KMS-11 (cell line): Measurements from ENCODE around the gene SNX5.

ENCODE experiments used
- H2AFZ ChIP-seq: fragments of 200-600 bp; sonication (generic); 2 replicates; pipeline ENCODE4 v1.6.1; 2016; ENCODE audit warnings: antibody characterized with exemption, mixed run types, low read depth
- H3K27ac ChIP-seq: fragments of 200-600 bp; sonication (generic); 2 replicates; pipeline ENCODE4 v1.6.1; 2016; ENCODE audit warnings: mild to moderate bottlenecking, mixed run types
- H3K27me3 ChIP-seq: fragments of 200-600 bp; sonication (generic); 2 replicates; pipeline ENCODE4 v1.6.1; 2017; ENCODE audit warnings: mild to moderate bottlenecking, low read depth, mixed run types, moderate library complexity; ENCODE audit not compliant: insufficient read depth
- H3K36me3 ChIP-seq: fragments of 200-600 bp; sonication (generic); 2 replicates; pipeline ENCODE4 v1.6.1; 2017; ENCODE audit warnings: mild to moderate bottlenecking, mixed run types; ENCODE audit not compliant: insufficient read depth
- H3K4me1 ChIP-seq: fragments of 200-600 bp; sonication (generic); 2 replicates; pipeline ENCODE4 v1.6.1; 2016; ENCODE audit warnings: mild to moderate bottlenecking, low read depth, mixed run types; ENCODE audit not compliant: poor library complexity, severe bottlenecking
- H3K4me2 ChIP-seq: fragments of 200-600 bp; sonication (generic); 2 replicates; pipeline ENCODE4 v1.7.0; 2016; ENCODE audit warnings: mild to moderate bottlenecking, mixed run types
- H3K4me3 ChIP-seq: fragments of 200-600 bp; sonication (generic); IDR thresholded peaks from 2 replicates; pipeline ENCODE4 v1.6.1; 2017; ENCODE audit warnings: low read depth, low read length, mixed read lengths; ENCODE audit not compliant: insufficient read depth
- H3K79me2 ChIP-seq: fragments of 200-600 bp; sonication (generic); 2 replicates; pipeline ENCODE4 v1.6.1; 2016; ENCODE audit warnings: low read depth, mixed run types; ENCODE audit not compliant: insufficient read depth
- H3K9ac ChIP-seq: fragments of 200-600 bp; sonication (generic); 2 replicates; pipeline ENCODE4 v1.6.1; 2016; ENCODE audit warnings: mild to moderate bottlenecking, mixed run types
- H4K20me1 ChIP-seq: fragments of 200-600 bp; sonication (generic); 2 replicates; pipeline ENCODE4 v1.6.1; 2016; ENCODE audit warnings: mild to moderate bottlenecking, mixed run types; ENCODE audit not compliant: insufficient read depth
- CTCF ChIP-seq: fragments of 200-600 bp; sonication (generic); conservative IDR thresholded peaks from 2 replicates; pipeline ENCODE4 v1.6.1; 2017; ENCODE audit warnings: low read depth, mild to moderate bottlenecking, antibody characterized with exemption, low read length, moderate library complexity, mixed read lengths

The SNX5 gene

DNA sequence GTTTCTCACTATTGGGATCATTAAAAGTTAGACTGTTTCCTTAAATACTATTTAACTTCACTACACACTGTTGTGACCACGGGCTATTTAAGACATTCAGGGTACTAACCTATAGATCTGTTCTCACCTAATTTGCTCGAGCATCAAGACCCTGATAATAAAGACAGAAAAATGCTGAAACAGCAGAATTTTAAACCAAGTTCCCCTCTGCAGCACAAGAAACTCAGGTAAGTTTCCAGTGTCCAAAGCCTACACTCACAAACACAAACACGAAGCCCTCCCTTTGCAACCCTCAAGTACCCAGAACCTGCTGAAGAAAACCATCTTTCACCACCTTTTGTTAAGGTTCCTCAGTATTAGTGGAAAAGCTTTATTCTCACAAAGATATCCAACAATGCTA lies 4.0 kb downstream of the SNX5 start:
- H3K27ac ChIP-seq: peak overlapping the region; percentile 14; the same call in 1 of the 2 replicates
- no peak for TF ChIP-seq CTCF
- H3K4me3 ChIP-seq: no peak overlapping the region
- peak overlapping the region; percentile 77 for H3K4me2 ChIP-seq
- H3K36me3 ChIP-seq: no peaks in the 10 kb centered on the region
- H3K9ac ChIP-seq: no peak overlapping the region; the same call in 1 of the 2 replicates
- peaks cover 67% of the 10 kb centered on the region for H4K20me1 ChIP-seq
- H3K4me1 ChIP-seq: peaks cover 66% of the 10 kb centered on the region
- no peaks in the 10 kb centered on the region for H3K27me3 ChIP-seq
- H2AFZ ChIP-seq: no peak overlapping the region
- peaks cover 95% of the 10 kb centered on the region for H3K79me2 ChIP-seq

- Histone ChIP-seq H3K27ac (peak overlapping the region; percentile 13; the same call in 1 of the 2 replicates), H3K4me1 (peaks cover 72% of the 10 kb centered on the region), H3K4me2 (peak overlapping the region; percentile 77)
Measured at GRCh38 chr20:17964073-17964472, 4.5 kb downstream of the SNX5 start.

GRCh38 chr20:17963114-17963897 lies 5.3 kb downstream of the SNX5 start:
- no peak for TF ChIP-seq CTCF
- H3K4me1 ChIP-seq: peaks cover 78% of the 10 kb centered on the region
- H3K27ac ChIP-seq: no peak overlapping the region
- no peak overlapping the region; the same call in 1 of the 2 replicates for H3K4me2 ChIP-seq
- H4K20me1 ChIP-seq: peaks cover 76% of the 10 kb centered on the region
- no peaks in the 10 kb centered on the region for H3K36me3 ChIP-seq
- peaks cover 100% of the 10 kb centered on the region for H3K79me2 ChIP-seq
- no peaks in the 10 kb centered on the region for H3K27me3 ChIP-seq
- no peak overlapping the region; the same call in 1 of the 2 replicates for H3K9ac ChIP-seq
- no peak overlapping the region for H2AFZ ChIP-seq
- H3K4me3 ChIP-seq: no peak overlapping the region

More at GRCh38 chr20:17964073-17964472, 4.5 kb downstream of the SNX5 start:
- TF ChIP-seq CTCF: no peak
- Histone ChIP-seq H3K79me2 (peaks cover 95% of the 10 kb centered on the region), H4K20me1 (peaks cover 68% of the 10 kb centered on the region), H3K4me3 (no peak overlapping the region), H2AFZ (no peak overlapping the region), H3K36me3 (no peaks in the 10 kb centered on the region), H3K9ac (no peak overlapping the region; the same call in 1 of the 2 replicates), H3K27me3 (no peaks in the 10 kb centered on the region)

GRCh38 chr20:17961587-17961940 lies 7.0 kb downstream of the SNX5 start:
- Histone ChIP-seq H3K4me2 (no peak overlapping the region; the same call in 1 of the 2 replicates), H3K27ac (no peak overlapping the region; the same call in 1 of the 2 replicates), H2AFZ (no peak overlapping the region), H4K20me1 (peaks cover 82% of the 10 kb centered on the region), H3K27me3 (no peaks in the 10 kb centered on the region), H3K9ac (no peak overlapping the region), H3K4me1 (peaks cover 89% of the 10 kb centered on the region), H3K36me3 (no peaks in the 10 kb centered on the region), H3K4me3 (no peak overlapping the region), H3K79me2 (peaks cover 100% of the 10 kb centered on the region)
- no peak for TF ChIP-seq CTCF
